DOHH2 (cell line): Measurements from ENCODE around the gene HMG20B.

Experiments used
- H3F3A ChIP-seq: fragments of 200-600 bp; sonication (generic), shearing (Covaris generic); 2 replicates; pipeline ENCODE4 v1.6.0; 2016; ENCODE audit warnings: antibody characterized with exemption, mild to moderate bottlenecking; ENCODE audit not compliant: control insufficient read depth, insufficient read depth
- H3K27ac ChIP-seq: fragments of 200-600 bp; sonication (generic); 2 replicates; pipeline ENCODE4 v1.5.1; 2014; ENCODE audit warnings: low read depth, mild to moderate bottlenecking, low read length, moderate library complexity
- H3K27me3 ChIP-seq: fragments of 200-600 bp; sonication (generic); 2 replicates; pipeline ENCODE4 v1.6.1; 2014; ENCODE audit warnings: mild to moderate bottlenecking, low read length, mixed read lengths; ENCODE audit not compliant: control insufficient read depth
- H3K36me3 ChIP-seq: fragments of 200-600 bp; sonication (generic); 2 replicates; pipeline ENCODE4 v1.6.1; 2014; ENCODE audit warnings: mild to moderate bottlenecking, low read length, moderate library complexity, mixed read lengths; ENCODE audit not compliant: control insufficient read depth
- H3K4me1 ChIP-seq: fragments of 200-600 bp; sonication (generic); 2 replicates; pipeline ENCODE4 v1.6.1; 2014; ENCODE audit warnings: mild to moderate bottlenecking, low read length, mixed read lengths; ENCODE audit not compliant: control insufficient read depth
- H3K4me2 ChIP-seq: fragments of 200-600 bp; sonication (generic); 2 replicates; pipeline ENCODE4 v1.6.0; 2014; ENCODE audit warnings: mild to moderate bottlenecking, low read length, moderate library complexity
- H3K4me3 ChIP-seq: fragments of 200-600 bp; sonication (generic); 2 replicates; pipeline ENCODE4 v1.5.1; 2014; ENCODE audit warnings: mild to moderate bottlenecking, low read length, mixed read lengths
- H3K79me2 ChIP-seq: fragments of 200-600 bp; sonication (generic); 2 replicates; pipeline ENCODE4 v1.6.1; 2014; ENCODE audit warnings: mild to moderate bottlenecking, low read length, mixed read lengths; ENCODE audit not compliant: control insufficient read depth
- H3K9me2 ChIP-seq: fragments of 200-600 bp; sonication (generic); replicated peaks from 2 replicates; pipeline ENCODE4 v1.6.1; 2014; ENCODE audit warnings: mild to moderate bottlenecking, low read length, mixed read lengths; ENCODE audit not compliant: control insufficient read depth
- H3K9me3 ChIP-seq: fragments of 200-600 bp; sonication (generic); 2 replicates; pipeline ENCODE4 v1.6.1; 2014; ENCODE audit warnings: antibody characterized with exemption, low read length, mixed read lengths; ENCODE audit not compliant: control insufficient read depth, insufficient read depth
- H4K20me1 ChIP-seq: fragments of 200-600 bp; sonication (generic); 2 replicates; pipeline ENCODE4 v1.6.0; 2014; ENCODE audit warnings: low read depth, mild to moderate bottlenecking, antibody characterized with exemption, low read length, moderate library complexity; ENCODE audit not compliant: control insufficient read depth, insufficient read depth
- EZH2phosphoT487 ChIP-seq: fragments of 200-600 bp; sonication (generic); IDR thresholded peaks from 2 replicates; pipeline ENCODE4 v1.6.1; 2017; ENCODE audit warnings: borderline replicate concordance, mild to moderate bottlenecking, antibody characterized with exemption, low read length, moderate library complexity, mixed read lengths
- TF ChIP-seq, protein P1 (sequence below): fragments of 200-600 bp; sonication (generic); IDR thresholded peaks from one replicate; pipeline ENCODE4 v1.5.1; 2014; ENCODE audit warnings: antibody characterized with exemption, mild to moderate bottlenecking, low read depth, low read length; ENCODE audit not compliant: poor library complexity, severe bottlenecking

Gene HMG20B

GRCh38 chr19:3614858-3615505 lies 42.2 kb downstream of the HMG20B start:
- Histone ChIP-seq H3F3A (no peaks in the 10 kb centered on the region), H3K36me3 (peaks cover 30% of the 10 kb centered on the region), H3K27me3 (no peaks in the 10 kb centered on the region), H3K9me3 (no peaks in the 10 kb centered on the region), H3K4me2 (no peak overlapping the region), H3K27ac (no peak overlapping the region), H3K9me2 (no peaks in the 10 kb centered on the region), H4K20me1 (no peaks in the 10 kb centered on the region), H3K4me1 (peaks cover 16% of the 10 kb centered on the region), H3K79me2 (no peaks in the 10 kb centered on the region), H3K4me3 (no peak overlapping the region)
- TF ChIP-seq EZH2phosphoT487, result no peak
- TF ChIP-seq, protein P1, sequence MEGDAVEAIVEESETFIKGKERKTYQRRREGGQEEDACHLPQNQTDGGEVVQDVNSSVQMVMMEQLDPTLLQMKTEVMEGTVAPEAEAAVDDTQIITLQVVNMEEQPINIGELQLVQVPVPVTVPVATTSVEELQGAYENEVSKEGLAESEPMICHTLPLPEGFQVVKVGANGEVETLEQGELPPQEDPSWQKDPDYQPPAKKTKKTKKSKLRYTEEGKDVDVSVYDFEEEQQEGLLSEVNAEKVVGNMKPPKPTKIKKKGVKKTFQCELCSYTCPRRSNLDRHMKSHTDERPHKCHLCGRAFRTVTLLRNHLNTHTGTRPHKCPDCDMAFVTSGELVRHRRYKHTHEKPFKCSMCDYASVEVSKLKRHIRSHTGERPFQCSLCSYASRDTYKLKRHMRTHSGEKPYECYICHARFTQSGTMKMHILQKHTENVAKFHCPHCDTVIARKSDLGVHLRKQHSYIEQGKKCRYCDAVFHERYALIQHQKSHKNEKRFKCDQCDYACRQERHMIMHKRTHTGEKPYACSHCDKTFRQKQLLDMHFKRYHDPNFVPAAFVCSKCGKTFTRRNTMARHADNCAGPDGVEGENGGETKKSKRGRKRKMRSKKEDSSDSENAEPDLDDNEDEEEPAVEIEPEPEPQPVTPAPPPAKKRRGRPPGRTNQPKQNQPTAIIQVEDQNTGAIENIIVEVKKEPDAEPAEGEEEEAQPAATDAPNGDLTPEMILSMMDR, result no peak

DNA sequence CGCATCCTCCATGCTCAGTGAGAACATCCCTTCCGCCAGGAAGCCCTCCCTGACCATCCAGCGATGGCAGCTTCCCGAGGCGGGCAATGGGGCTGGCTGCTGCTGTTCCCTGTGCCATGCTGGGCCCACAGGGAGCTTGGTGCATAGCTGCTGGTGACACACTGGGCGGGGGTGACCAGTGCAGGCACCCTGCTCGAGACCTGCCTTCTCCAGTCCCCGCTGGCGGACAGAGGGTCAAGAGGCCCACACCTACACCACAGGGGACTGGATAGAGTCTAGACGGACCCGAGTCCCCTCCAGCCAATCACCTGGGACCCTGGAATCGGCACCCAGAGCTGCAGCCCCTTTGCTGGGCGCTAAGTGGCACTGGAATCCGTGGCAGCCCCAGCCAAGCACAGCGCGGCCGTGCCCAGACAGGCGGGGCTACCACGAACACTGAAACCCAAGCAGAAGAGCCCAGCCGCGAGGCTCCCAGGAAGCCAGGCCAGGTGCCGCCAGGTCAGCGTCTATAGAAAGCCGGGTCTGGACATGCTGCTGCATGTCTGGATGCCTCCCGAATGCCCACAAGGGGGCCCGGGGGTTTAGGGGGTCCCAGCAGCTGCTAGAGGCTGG lies 42.9 kb downstream of the HMG20B start:
- peaks cover 27% of the 10 kb centered on the region for H3K36me3 ChIP-seq
- H3K9me2 ChIP-seq, result no peaks in the 10 kb centered on the region
- no peaks in the 10 kb centered on the region for H3K9me3 ChIP-seq
- H3K4me3 ChIP-seq, result no peak overlapping the region
- no peak overlapping the region for H3K4me2 ChIP-seq
- no peaks in the 10 kb centered on the region for H3K27me3 ChIP-seq
- no peaks in the 10 kb centered on the region for H3K79me2 ChIP-seq
- TF ChIP-seq, protein P1, result no peak
- TF ChIP-seq EZH2phosphoT487, result no peak
- peaks cover 16% of the 10 kb centered on the region for H3K4me1 ChIP-seq
- H3F3A ChIP-seq, result no peaks in the 10 kb centered on the region
- H4K20me1 ChIP-seq, result no peaks in the 10 kb centered on the region
- H3K27ac ChIP-seq, result no peak overlapping the region

DNA sequence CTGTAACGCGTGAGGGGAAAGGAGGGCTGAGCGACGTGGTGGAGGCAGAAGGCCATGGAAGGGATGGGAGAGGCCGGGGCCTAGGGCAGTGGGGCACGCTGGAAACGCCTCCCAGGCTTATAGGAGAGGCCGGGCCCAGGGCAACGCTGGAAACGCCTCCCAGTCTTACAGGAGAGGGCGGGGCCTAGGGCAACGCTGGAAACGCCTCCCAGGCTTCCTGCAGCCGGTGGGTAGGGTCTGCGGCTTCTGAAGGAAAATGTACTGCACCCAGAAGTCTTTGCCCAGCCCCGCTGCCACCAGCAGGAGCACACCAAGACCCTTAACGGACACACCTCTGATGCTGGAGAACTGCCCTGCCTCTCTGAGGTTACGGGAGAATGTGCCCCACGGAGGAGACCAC lies 44.7 kb downstream of the HMG20B start:
- no peak for TF ChIP-seq EZH2phosphoT487
- TF ChIP-seq, protein P1, result no peak
- peaks cover 16% of the 10 kb centered on the region for H3K36me3 ChIP-seq
- no peak overlapping the region for H3K4me2 ChIP-seq
- no peak overlapping the region for H3K4me3 ChIP-seq
- no peaks in the 10 kb centered on the region for H4K20me1 ChIP-seq
- H3K4me1 ChIP-seq, result peaks cover 16% of the 10 kb centered on the region
- no peaks in the 10 kb centered on the region for H3K79me2 ChIP-seq
- H3K27ac ChIP-seq, result no peak overlapping the region
- no peaks in the 10 kb centered on the region for H3K9me3 ChIP-seq
- no peaks in the 10 kb centered on the region for H3K9me2 ChIP-seq
- no peaks in the 10 kb centered on the region for H3K27me3 ChIP-seq
- H3F3A ChIP-seq, result no peaks in the 10 kb centered on the region
